ENCODE measurements around the gene SEMA6B. TPM values are rescaled to one million over a fixed set of nuclear protein-coding genes. Genes with fewer than 3 reads are reported as not detected.
A peak's percentile ranks its signal among the peaks of the same experiment; 100 is the strongest.

The SEMA6B gene
- polyA plus RNA-seq, 1 of the 3 experiments (the other 2 are of a cell fraction) = 3.7 TPM

DNA sequence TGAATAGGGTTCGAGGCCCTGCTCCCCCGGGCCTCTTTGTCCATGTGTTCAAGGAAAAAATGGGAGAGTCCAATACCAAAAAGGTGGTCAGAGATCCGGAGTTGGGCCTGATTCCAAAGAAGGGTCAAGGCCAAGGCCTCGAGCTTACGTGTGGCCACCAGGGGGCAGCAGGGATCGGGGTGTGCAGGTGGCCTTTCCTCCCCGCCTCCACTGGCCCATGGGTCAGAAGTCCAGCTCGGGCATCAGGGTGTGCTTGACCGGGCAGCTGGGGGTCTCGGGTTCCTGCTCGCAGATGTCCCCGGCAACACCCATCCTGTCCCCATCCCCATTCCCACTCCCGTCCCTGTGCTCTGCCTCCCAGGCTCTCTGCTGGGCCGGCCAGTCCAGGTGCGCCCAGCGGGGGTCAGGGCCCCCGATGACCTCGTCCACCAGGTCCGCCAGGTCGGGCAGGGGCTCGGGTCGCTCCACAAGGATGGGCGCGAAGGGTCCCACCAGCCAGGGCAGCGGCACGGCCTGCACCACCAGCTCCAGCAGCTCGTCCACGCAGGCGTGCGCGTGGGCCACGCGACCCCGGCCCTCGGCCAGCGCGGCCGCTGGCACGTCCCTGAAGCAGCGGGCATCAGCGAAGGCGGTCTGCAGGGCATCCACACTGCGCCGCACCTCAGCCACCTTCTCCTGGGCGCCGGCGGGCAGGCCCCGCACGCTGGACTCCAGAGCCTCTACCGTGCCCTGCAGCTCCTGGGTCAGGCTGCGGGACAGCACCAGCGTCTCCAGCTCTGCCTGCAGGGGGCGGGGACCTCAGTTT, 36.0 kb downstream of the SEMA6B start:
- H3K4me3 ChIP-seq (ENCODE audit: low read depth in 2 of 2, low read length in 1 of 2) = no peak overlapping the region; a peak in 1 of 4 replicates
- POLR2A ChIA-PET = no interaction called here
- 56% methylated on average over 22 of the region's 53 CpGs for WGBS (ENCODE audit: low lambda C conversion rate)
- no peaks in the 10 kb centered on the region for H3K27me3 ChIP-seq (ENCODE audit: insufficient read depth)
- no peaks in the 10 kb centered on the region; a peak in 1 of 4 replicates for H3K4me1 ChIP-seq (ENCODE audit: control insufficient read depth in 1 of 2, insufficient read depth in 2 of 2, low read depth in 1 of 2, low read length in 1 of 2)
- no peaks in the 10 kb centered on the region for H3F3A ChIP-seq (replicated peaks; ENCODE audit: insufficient read depth)
- no peaks in the 10 kb centered on the region for H3K79me2 ChIP-seq (ENCODE audit: insufficient read depth)
- no peak overlapping the region for H2AFZ ChIP-seq (ENCODE audit: low read depth)
- H3K9ac ChIP-seq = no peak overlapping the region
- H4K20me1 ChIP-seq (ENCODE audit: insufficient read depth) = no peaks in the 10 kb centered on the region
- H3K9me3 ChIP-seq = no peaks in the 10 kb centered on the region
- H3K9me2 ChIP-seq = no peaks in the 10 kb centered on the region
- peak; percentile 86 for DNase-seq
- TF ChIP-seq SMC3 (IDR thresholded peaks at IDR 0.05; ENCODE audit: low read depth, low read length) = peak; percentile 33; the same call in 1 of the 2 replicates
- no peak for TF ChIP-seq NFIC (IDR thresholded peaks at IDR 0.05; ENCODE audit: borderline replicate concordance)
- no peak for TF ChIP-seq MEF2A (IDR thresholded peaks at IDR 0.05; ENCODE audit: borderline replicate concordance, low read depth)
- no peak for TF ChIP-seq POLR2AphosphoS5 (IDR thresholded peaks at IDR 0.05; ENCODE audit: low read depth, low read length)
- TF ChIP-seq GATA2 (CRISPR knock-in tag; IDR thresholded peaks at IDR 0.05) = no peak
- TF ChIP-seq, protein P1, sequence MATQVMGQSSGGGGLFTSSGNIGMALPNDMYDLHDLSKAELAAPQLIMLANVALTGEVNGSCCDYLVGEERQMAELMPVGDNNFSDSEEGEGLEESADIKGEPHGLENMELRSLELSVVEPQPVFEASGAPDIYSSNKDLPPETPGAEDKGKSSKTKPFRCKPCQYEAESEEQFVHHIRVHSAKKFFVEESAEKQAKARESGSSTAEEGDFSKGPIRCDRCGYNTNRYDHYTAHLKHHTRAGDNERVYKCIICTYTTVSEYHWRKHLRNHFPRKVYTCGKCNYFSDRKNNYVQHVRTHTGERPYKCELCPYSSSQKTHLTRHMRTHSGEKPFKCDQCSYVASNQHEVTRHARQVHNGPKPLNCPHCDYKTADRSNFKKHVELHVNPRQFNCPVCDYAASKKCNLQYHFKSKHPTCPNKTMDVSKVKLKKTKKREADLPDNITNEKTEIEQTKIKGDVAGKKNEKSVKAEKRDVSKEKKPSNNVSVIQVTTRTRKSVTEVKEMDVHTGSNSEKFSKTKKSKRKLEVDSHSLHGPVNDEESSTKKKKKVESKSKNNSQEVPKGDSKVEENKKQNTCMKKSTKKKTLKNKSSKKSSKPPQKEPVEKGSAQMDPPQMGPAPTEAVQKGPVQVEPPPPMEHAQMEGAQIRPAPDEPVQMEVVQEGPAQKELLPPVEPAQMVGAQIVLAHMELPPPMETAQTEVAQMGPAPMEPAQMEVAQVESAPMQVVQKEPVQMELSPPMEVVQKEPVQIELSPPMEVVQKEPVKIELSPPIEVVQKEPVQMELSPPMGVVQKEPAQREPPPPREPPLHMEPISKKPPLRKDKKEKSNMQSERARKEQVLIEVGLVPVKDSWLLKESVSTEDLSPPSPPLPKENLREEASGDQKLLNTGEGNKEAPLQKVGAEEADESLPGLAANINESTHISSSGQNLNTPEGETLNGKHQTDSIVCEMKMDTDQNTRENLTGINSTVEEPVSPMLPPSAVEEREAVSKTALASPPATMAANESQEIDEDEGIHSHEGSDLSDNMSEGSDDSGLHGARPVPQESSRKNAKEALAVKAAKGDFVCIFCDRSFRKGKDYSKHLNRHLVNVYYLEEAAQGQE (IDR thresholded peaks at IDR 0.05; ENCODE audit: low read depth, low read length) = no peak
- TF ChIP-seq, protein P2, sequence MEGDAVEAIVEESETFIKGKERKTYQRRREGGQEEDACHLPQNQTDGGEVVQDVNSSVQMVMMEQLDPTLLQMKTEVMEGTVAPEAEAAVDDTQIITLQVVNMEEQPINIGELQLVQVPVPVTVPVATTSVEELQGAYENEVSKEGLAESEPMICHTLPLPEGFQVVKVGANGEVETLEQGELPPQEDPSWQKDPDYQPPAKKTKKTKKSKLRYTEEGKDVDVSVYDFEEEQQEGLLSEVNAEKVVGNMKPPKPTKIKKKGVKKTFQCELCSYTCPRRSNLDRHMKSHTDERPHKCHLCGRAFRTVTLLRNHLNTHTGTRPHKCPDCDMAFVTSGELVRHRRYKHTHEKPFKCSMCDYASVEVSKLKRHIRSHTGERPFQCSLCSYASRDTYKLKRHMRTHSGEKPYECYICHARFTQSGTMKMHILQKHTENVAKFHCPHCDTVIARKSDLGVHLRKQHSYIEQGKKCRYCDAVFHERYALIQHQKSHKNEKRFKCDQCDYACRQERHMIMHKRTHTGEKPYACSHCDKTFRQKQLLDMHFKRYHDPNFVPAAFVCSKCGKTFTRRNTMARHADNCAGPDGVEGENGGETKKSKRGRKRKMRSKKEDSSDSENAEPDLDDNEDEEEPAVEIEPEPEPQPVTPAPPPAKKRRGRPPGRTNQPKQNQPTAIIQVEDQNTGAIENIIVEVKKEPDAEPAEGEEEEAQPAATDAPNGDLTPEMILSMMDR (IDR thresholded peaks at IDR 0.05) = peak; percentile 80
- TF ChIP-seq NRF1 (IDR thresholded peaks at IDR 0.05; ENCODE audit: low read depth, low read length) = no peak
- TF ChIP-seq FOXJ3 (CRISPR knock-in tag; IDR thresholded peaks at IDR 0.05) = no peak
- no peak for TF ChIP-seq FOXM1 (IDR thresholded peaks at IDR 0.05; ENCODE audit: low read depth)
- no peak for TF ChIP-seq SIN3A (IDR thresholded peaks at IDR 0.05; ENCODE audit: borderline replicate concordance, low read depth, low read length)
- TF ChIP-seq, protein P3, sequence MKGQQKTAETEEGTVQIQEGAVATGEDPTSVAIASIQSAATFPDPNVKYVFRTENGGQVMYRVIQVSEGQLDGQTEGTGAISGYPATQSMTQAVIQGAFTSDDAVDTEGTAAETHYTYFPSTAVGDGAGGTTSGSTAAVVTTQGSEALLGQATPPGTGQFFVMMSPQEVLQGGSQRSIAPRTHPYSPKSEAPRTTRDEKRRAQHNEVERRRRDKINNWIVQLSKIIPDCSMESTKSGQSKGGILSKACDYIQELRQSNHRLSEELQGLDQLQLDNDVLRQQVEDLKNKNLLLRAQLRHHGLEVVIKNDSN (IDR thresholded peaks at IDR 0.05; ENCODE audit: borderline replicate concordance, low read depth) = no peak
- no peak for TF ChIP-seq EP300 (IDR thresholded peaks at IDR 0.05; ENCODE audit: borderline replicate concordance in 1 of 2, low read depth in 1 of 2, low read length in 1 of 2)
- TF ChIP-seq RAD21 (IDR thresholded peaks at IDR 0.05; ENCODE audit: low read length) = peak; percentile 34
- no peak for TF ChIP-seq JUND (IDR thresholded peaks at IDR 0.05)
- no peak for TF ChIP-seq EZH2phosphoT487 (IDR thresholded peaks at IDR 0.05; ENCODE audit: borderline replicate concordance, low read depth)
- TF ChIP-seq MXI1 (IDR thresholded peaks at IDR 0.05; ENCODE audit: low read depth, low read length) = no peak
- TF ChIP-seq FOSL2 (IDR thresholded peaks at IDR 0.05; ENCODE audit: borderline replicate concordance, low read depth) = no peak
- no peak for TF ChIP-seq TEAD4 (IDR thresholded peaks at IDR 0.05; ENCODE audit: borderline replicate concordance, insufficient read depth)
- TF ChIP-seq ELF1 (IDR thresholded peaks at IDR 0.05) = no peak
- TF ChIP-seq GABPA (IDR thresholded peaks at IDR 0.05; ENCODE audit: low read depth) = no peak
- no peak for TF ChIP-seq RXRA (IDR thresholded peaks at IDR 0.05; ENCODE audit: borderline replicate concordance, low read depth)
- no peak for TF ChIP-seq CHD2 (IDR thresholded peaks at IDR 0.05; ENCODE audit: low read length, partially characterized antibody)
- no peak for TF ChIP-seq TCF12 (IDR thresholded peaks at IDR 0.05)
- no peak for TF ChIP-seq RFX5 (IDR thresholded peaks at IDR 0.05; ENCODE audit: low read length)
- no peak overlapping the region for H3K27ac ChIP-seq (ENCODE audit: low read depth in 2 of 2, low read length in 1 of 2)
- CTCF ChIA-PET = interaction anchor here (0.7 to 7.2 kb wide), 25 partner anchors 8 to 256 kb away, joined by 3 to 78 read pairs (median 5); partner anchors contain the start of genes LRG1 and PLIN5
- no peaks in the 10 kb centered on the region for H3K36me3 ChIP-seq (replicated peaks in 1 of 2; ENCODE audit: control insufficient read depth in 1 of 2, insufficient read depth in 2 of 2, low read length in 1 of 2)
- no peak overlapping the region for H3K4me2 ChIP-seq
